ENCODE measurements around the gene OCA2.

OCA2 gene

GRCh38 chr15:28098360-28098765 lies 752 bp downstream of the OCA2 start:
- DNase-seq (ENCODE audit: extremely low read depth, low read depth), result no peak
- H3K4me3 ChIP-seq (replicated peaks; ENCODE audit: low read depth, low read length), result no peak overlapping the region

GRCh38 chr15:28097656-28098359 lies 1.3 kb downstream of the OCA2 start:
- H3K4me3 ChIP-seq (replicated peaks; ENCODE audit: low read depth, low read length), result no peak overlapping the region
- DNase-seq (ENCODE audit: extremely low read depth, low read depth), result no peak

More at GRCh38 chr15:28098360-28098765, 752 bp downstream of the OCA2 start:
- no peak for TF ChIP-seq CTCF (IDR thresholded peaks at IDR 0.05; ENCODE audit: low read depth, low read length, missing control alignments)

GRCh38 chr15:28096670-28097431 lies 2.3 kb downstream of the OCA2 start:
- TF ChIP-seq CTCF (IDR thresholded peaks at IDR 0.05; ENCODE audit: low read depth, low read length, missing control alignments), result no peak
- peak overlapping the region; percentile 40 for H3K4me3 ChIP-seq (replicated peaks; ENCODE audit: low read depth, low read length)
- no peak for DNase-seq (ENCODE audit: extremely low read depth, low read depth)

More at GRCh38 chr15:28097656-28098359, 1.3 kb downstream of the OCA2 start:
- TF ChIP-seq CTCF (IDR thresholded peaks at IDR 0.05; ENCODE audit: low read depth, low read length, missing control alignments), result no peak

- TF ChIP-seq CTCF (IDR thresholded peaks at IDR 0.05; ENCODE audit: low read depth, low read length, missing control alignments), result no peak
- peak overlapping the region; percentile 40 for H3K4me3 ChIP-seq (replicated peaks; ENCODE audit: low read depth, low read length)
- no peak for DNase-seq (ENCODE audit: extremely low read depth, low read depth)
These were observed 2.8 kb downstream of the OCA2 start for GRCh38 chr15:28096411-28096669.

- no peak overlapping the region for H3K4me3 ChIP-seq (replicated peaks; ENCODE audit: low read depth, low read length)
- no peak for TF ChIP-seq CTCF (IDR thresholded peaks at IDR 0.05; ENCODE audit: low read depth, low read length, missing control alignments)
- DNase-seq (ENCODE audit: extremely low read depth, low read depth), result no peak
These were observed 4.2 kb downstream of the OCA2 start for GRCh38 chr15:28094732-28095521.

- H3K4me3 ChIP-seq (replicated peaks; ENCODE audit: low read depth, low read length), result no peak overlapping the region
- no peak for DNase-seq (ENCODE audit: extremely low read depth, low read depth)
- no peak for TF ChIP-seq CTCF (IDR thresholded peaks at IDR 0.05; ENCODE audit: low read depth, low read length, missing control alignments)
These were observed 5.2 kb downstream of the OCA2 start for GRCh38 chr15:28093752-28094535.

Measured in HFF-Myc (cell line).